Jurkat, Clone E6-1 (cell line): ENCODE measurements around the gene SHANK2.
"Not testable (repeated sequence)": the region's sequence is repeated elsewhere in the genome, so short reads cannot be mapped to it uniquely, and the experiment has no call there.

Experiments used
- DNase-seq: peaks from one replicate; pipeline ENCODE4 v3.0.0-alpha.2; 2011; ENCODE audit warnings: low read depth, low spot score
- H3K4me3 ChIP-seq: 2 replicates; pipeline ENCODE4 v1.5.1; 2011; ENCODE audit warnings: mild to moderate bottlenecking, low read length, control low read depth, moderate library complexity

SHANK2 gene

GRCh38 chr11:71247551-71248250, 4.7 kb downstream of the SHANK2 start:
- no peak for DNase-seq

GRCh38 chr11:71246559-71246958, 5.8 kb downstream of the SHANK2 start:
- no peak overlapping the region for H3K4me3 ChIP-seq

More at GRCh38 chr11:71247551-71248250, 4.7 kb downstream of the SHANK2 start:
- no peak overlapping the region for H3K4me3 ChIP-seq

GRCh38 chr11:71245601-71246391, 6.6 kb downstream of the SHANK2 start:
- no peak for DNase-seq
- H3K4me3 ChIP-seq: no peak overlapping the region

More at GRCh38 chr11:71246559-71246958, 5.8 kb downstream of the SHANK2 start:
- DNase-seq: no peak

- DNase-seq: no peak
- H3K4me3 ChIP-seq: no peak overlapping the region
Measured at GRCh38 chr11:71244116-71244810, 8.1 kb downstream of the SHANK2 start.

GRCh38 chr11:71242391-71242790, 10.0 kb downstream of the SHANK2 start:
- no peak for DNase-seq
- no peak overlapping the region for H3K4me3 ChIP-seq

GRCh38 chr11:71241721-71242259, 10.6 kb downstream of the SHANK2 start:
- no peak overlapping the region for H3K4me3 ChIP-seq
- no peak for DNase-seq

- H3K4me3 ChIP-seq: no peak overlapping the region
- DNase-seq: no peak
Measured at GRCh38 chr11:71240865-71241691, 11.3 kb downstream of the SHANK2 start.

GRCh38 chr11:71240061-71240690, 12.2 kb downstream of the SHANK2 start:
- no peak overlapping the region for H3K4me3 ChIP-seq
- no peak for DNase-seq

GRCh38 chr11:71239581-71239980, 12.8 kb downstream of the SHANK2 start:
- no peak overlapping the region for H3K4me3 ChIP-seq
- DNase-seq: no peak

GRCh38 chr11:71238941-71239340, 13.4 kb downstream of the SHANK2 start:
- no peak overlapping the region for H3K4me3 ChIP-seq
- no peak for DNase-seq

- no peak for DNase-seq
- no peak overlapping the region for H3K4me3 ChIP-seq
Measured at GRCh38 chr11:71238285-71238875, 14.0 kb downstream of the SHANK2 start.

GRCh38 chr11:71237853-71238252, 14.5 kb downstream of the SHANK2 start:
- H3K4me3 ChIP-seq: no peak overlapping the region

GRCh38 chr11:71236836-71237475, 15.4 kb downstream of the SHANK2 start:
- no peak overlapping the region for H3K4me3 ChIP-seq
- DNase-seq: no peak

More at GRCh38 chr11:71237853-71238252, 14.5 kb downstream of the SHANK2 start:
- no peak for DNase-seq

GRCh38 chr11:71235719-71236118, 16.7 kb downstream of the SHANK2 start:
- no peak for DNase-seq
- no peak overlapping the region for H3K4me3 ChIP-seq

GRCh38 chr11:71233896-71234852, 18.2 kb downstream of the SHANK2 start:
- DNase-seq, H3K4me3 ChIP-seq: not testable (repeated sequence)

GRCh38 chr11:71232364-71232763, 20.0 kb downstream of the SHANK2 start:
- no peak for DNase-seq
- H3K4me3 ChIP-seq: no peak overlapping the region
